Dendritic cell treated with granulocyte-macrophage colony-stimulating factor and Interleukin-4, amounts not matched to agents 40 ng/mL and 50 ng/mL, for 4 days (primary cell): ENCODE results near the gene GPR132.
"Not testable (repeated sequence)": the region's sequence is repeated elsewhere in the genome, so short reads cannot be mapped to it uniquely, and the experiment has no call there.

ENCODE experiments used
- H3K27ac Mint-ChIP-seq: one replicate; pipeline ENCODE4 v1.8.0; 2022; ENCODE audit warnings: mild to moderate bottlenecking, mixed read lengths
- H3K27me3 Mint-ChIP-seq: one replicate; pipeline ENCODE4 v1.8.0; 2022; ENCODE audit warnings: mild to moderate bottlenecking, mixed read lengths
- H3K36me3 Mint-ChIP-seq: one replicate; pipeline ENCODE4 v1.8.0; 2022; ENCODE audit warnings: low read depth, mixed read lengths
- H3K4me1 Mint-ChIP-seq: one replicate; pipeline ENCODE4 v1.8.0; 2022; ENCODE audit warnings: low read depth, mixed read lengths
- H3K4me3 Mint-ChIP-seq: one replicate; pipeline ENCODE4 v1.8.0; 2022; ENCODE audit warnings: mild to moderate bottlenecking, moderate library complexity, mixed read lengths
- H3K9me3 Mint-ChIP-seq: one replicate; pipeline ENCODE4 v1.8.0; 2022; ENCODE audit warnings: mixed read lengths
- intact Hi-C: fragments of 100-400 bp; cut with micrococcal nuclease; formaldehyde crosslinking; loops from one replicate; pipeline ENCODE4 v1.15.0; 2022

The GPR132 gene

DNA sequence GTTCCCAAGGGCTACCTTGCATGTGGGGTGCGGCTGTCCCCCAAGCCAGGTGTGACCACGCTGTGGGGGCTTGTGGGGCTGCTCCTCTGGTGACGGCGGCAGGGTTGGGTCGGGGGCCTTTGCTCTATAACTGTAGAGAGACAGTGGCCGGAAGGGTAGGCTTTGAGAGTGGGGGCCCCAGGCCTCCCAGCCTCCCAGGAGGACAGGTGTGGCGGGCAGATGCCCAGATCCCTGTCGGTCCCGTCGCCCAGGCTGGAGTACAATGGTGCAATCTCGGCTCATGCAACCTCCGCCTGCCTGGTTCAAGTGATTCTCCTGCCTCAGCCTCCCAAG is 2.7 kb upstream of the GPR132 start:
- Mint-ChIP-seq H3K9me3 (no peaks in the 10 kb centered on the region), H3K36me3 (peaks cover 16% of the 10 kb centered on the region)

DNA sequence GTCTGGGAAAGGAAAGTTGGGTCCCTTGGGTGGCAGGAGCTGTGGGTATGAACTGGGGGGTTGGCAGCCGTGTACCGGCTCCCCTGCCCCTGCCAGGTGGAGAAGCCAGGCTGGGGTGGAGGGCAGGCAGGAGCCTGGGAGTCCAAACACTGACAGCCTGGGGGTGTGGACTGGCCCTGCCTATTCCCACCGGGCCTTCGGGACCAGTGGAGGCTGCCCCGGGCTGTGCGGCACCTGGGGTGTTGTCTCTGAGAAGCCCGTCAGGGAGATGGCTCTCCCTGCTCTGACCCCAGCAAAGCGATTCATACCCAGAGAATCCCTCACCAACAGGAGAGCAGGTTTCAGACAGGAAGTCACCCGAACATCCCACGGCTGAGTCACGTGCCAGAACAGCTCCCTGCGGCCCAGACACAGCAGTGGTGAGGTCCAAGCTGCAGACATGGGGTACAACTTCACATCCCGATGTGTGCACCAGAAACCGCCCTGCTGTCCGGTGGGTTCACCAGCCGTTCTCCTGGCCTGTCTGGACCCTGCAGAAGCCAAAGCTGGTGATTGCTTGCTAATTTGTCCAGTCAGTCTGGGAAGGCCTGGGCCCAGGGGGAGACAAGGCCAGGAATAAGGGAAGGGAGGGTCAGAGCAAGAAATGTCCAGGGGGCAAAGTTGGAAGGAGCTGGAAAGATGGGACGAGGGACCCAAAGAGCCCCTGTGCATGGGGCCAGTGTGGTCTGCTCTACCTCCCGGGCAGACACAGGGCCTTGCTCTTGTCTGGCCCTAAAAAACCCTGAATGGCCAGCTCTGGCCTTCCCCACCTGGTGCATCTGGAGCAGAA is 2.1 kb upstream of the GPR132 start:
- no peaks in the 10 kb centered on the region for H3K9me3 Mint-ChIP-seq
- peak overlapping the region; percentile 98 for H3K27ac Mint-ChIP-seq
- H3K4me1 Mint-ChIP-seq, result peaks cover 89% of the 10 kb centered on the region
- no peaks in the 10 kb centered on the region for H3K27me3 Mint-ChIP-seq
- H3K36me3 Mint-ChIP-seq, result peaks cover 22% of the 10 kb centered on the region
- H3K4me3 Mint-ChIP-seq, result peak overlapping the region; percentile 32
- intact Hi-C loops, result no loop called here

More for the DNA sequence above, 2.7 kb upstream of the GPR132 start:
- Mint-ChIP-seq H3K4me1 (peaks cover 89% of the 10 kb centered on the region), H3K4me3 (no peak overlapping the region), H3K27me3 (no peaks in the 10 kb centered on the region), H3K27ac (peak overlapping the region; percentile 98)
- intact Hi-C loops, result no loop called here

DNA sequence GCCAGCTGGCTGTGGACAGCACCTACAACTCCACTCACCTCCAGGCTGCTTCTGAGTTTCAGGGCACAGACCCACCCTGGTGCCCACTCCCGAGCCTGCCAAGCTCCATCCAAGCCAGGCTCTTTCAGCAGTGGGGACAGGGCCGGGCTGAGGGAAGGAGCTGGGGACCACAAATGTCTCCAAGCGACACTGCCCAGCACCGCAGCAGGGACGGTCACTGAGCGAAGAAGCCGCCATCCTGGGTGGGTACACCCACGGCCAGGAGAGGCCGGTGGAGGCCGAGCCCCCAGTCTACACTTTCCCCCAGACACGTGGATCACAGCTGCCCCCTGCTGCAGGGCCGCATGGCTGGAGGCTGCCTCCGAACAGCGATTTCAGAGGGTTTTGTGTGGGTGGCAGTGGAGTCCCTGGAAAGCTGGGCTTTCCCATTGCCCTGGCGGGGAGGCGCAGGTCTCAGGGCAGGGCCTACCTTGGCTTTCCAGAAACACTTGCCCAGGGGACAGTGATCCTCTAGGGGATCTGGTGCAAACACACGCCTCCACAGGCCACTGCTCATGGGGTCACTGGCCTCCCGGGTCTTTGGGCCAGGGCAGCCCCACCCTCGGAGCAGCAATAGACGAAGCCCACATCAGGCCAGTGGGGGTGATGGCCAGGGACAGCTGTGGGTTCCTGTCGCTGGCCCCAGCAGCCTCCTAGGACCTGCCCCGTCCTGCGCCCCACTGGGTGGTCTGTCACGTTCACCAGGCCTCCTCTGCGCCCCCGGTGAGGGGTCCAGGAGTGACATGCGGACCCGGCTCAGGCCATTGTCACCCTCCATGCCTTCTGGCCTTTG is 1.2 kb upstream of the GPR132 start:
- H3K4me1 Mint-ChIP-seq, result peaks cover 89% of the 10 kb centered on the region
- peak overlapping the region; percentile 95 for H3K4me3 Mint-ChIP-seq
- no peaks in the 10 kb centered on the region for H3K9me3 Mint-ChIP-seq
- intact Hi-C loops, result no loop called here
- H3K36me3 Mint-ChIP-seq, result peaks cover 28% of the 10 kb centered on the region
- peak overlapping the region; percentile 98 for H3K27ac Mint-ChIP-seq
- no peaks in the 10 kb centered on the region for H3K27me3 Mint-ChIP-seq

DNA sequence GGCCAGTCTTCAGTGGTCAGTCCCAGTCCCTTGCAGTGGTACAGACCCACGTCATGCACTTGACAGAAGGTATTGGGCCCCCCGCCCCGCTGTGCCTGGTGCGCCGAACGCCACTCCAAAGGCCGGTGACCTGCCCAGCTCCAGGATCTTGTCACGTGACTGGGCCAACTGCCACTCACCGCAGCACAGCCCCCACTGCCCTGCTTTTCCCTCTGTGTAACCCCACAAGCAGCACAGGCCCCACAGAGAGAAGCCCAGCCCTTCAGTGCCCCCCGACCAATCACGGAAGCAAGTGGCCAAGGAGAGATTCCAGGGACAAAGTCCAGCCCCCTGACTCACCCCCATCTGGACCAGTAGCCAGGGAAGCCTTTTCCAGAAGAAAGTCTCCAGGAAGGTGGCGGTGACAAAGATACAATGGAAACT is 498 bp downstream of the GPR132 start:
- Mint-ChIP-seq H3K4me3 (peak overlapping the region; percentile 95), H3K9me3 (no peaks in the 10 kb centered on the region), H3K27ac (peak overlapping the region; percentile 98), H3K27me3 (no peaks in the 10 kb centered on the region), H3K4me1 (peaks cover 92% of the 10 kb centered on the region), H3K36me3 (peaks cover 37% of the 10 kb centered on the region)
- intact Hi-C loops, result no loop called here

DNA sequence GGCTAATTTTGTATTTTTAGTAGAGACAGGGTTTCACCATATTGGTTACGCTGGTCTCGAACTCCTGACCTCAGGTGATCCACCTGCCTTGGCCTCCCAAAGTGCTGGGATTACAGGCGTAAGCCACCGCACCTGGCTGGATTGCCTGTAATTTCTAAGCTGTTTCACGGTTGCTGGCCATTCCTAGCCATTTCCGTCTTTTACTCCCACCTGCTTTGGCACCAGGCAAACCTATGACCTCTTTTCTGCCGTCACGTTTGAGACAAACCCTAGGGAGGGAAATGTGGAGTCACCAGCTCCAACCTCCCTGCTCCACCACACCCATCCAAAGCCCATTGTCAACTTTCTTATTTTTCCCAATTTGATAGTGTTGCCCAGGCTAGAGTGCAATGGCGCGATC is 1.2 kb downstream of the GPR132 start:
- no peaks in the 10 kb centered on the region for H3K27me3 Mint-ChIP-seq
- intact Hi-C loops, result no loop called here
- H3K4me1 Mint-ChIP-seq, result peaks cover 92% of the 10 kb centered on the region
- peak overlapping the region; percentile 95 for H3K4me3 Mint-ChIP-seq
- peak overlapping the region; percentile 98 for H3K27ac Mint-ChIP-seq
- peaks cover 44% of the 10 kb centered on the region for H3K36me3 Mint-ChIP-seq
- no peaks in the 10 kb centered on the region for H3K9me3 Mint-ChIP-seq

DNA sequence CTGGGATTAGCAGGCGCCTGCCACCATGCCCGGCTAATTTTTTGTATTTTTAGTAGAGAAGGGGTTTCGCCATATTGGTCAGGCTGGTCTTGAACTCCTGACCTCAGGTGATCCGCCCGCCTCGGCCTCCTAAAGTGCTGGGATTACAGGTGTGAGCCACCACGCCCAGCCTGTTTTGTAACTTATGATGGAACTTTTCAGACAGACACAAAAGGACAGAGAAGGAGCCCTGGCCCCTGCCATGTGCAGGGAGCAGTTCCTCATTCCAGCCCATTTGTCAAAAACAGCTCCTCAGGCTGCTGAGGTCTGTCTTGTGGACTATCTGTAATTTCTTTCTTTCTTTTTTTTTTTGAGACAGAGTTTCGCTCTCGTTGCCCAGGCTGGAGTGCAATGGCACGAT is 1.7 kb downstream of the GPR132 start:
- peaks cover 92% of the 10 kb centered on the region for H3K4me1 Mint-ChIP-seq
- H3K36me3 Mint-ChIP-seq, result peaks cover 49% of the 10 kb centered on the region
- intact Hi-C loops, H3K9me3 Mint-ChIP-seq, H3K27me3 Mint-ChIP-seq: not testable (repeated sequence)
- peak overlapping the region; percentile 98 for H3K27ac Mint-ChIP-seq
- H3K4me3 Mint-ChIP-seq, result peak overlapping the region; percentile 95

DNA sequence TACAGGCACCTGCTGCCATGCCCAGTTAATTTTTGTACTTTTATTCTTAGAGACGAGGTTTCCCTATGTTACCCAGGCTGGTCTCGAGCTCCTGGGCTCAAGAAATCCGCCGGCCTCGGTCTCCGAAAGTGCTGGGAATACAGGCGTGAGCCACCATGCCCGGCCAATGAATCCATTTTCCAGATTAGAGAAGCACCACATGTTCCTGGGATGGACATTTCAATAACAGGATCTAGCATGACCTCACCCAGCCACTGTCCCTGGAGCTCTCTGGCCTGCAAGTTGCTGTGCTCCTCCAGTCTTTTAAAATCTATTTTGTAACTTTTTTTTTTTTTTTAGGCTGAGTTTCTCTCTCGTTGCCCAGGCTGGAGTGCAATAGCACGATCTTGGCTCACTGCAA is 2.2 kb downstream of the GPR132 start:
- no peaks in the 10 kb centered on the region for H3K9me3 Mint-ChIP-seq
- H3K4me1 Mint-ChIP-seq, result peaks cover 95% of the 10 kb centered on the region
- H3K36me3 Mint-ChIP-seq, result peaks cover 54% of the 10 kb centered on the region
- peak overlapping the region; percentile 95 for H3K4me3 Mint-ChIP-seq
- H3K27me3 Mint-ChIP-seq, result no peaks in the 10 kb centered on the region
- intact Hi-C loops, result no loop called here
- H3K27ac Mint-ChIP-seq, result peak overlapping the region; percentile 98

DNA sequence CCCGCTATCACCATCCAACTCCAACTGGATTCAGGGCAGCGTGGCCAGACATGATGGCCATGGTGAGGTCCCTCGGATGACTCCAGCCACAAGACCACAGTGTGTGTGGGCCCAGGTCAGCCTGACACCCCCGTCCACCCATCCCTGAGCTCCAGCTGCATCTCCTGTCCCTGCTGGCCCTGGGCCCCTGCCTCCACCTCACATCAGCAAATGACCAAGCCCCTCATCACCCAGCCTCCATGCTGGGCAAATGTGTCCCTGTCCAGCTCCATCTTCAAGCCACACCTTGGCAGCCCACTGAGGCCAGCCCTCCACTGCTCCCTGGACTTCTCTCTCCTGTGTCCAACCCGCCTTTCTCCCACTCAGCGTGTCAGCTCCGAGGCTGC is 3.2 kb downstream of the GPR132 start:
- intact Hi-C loops, result no loop called here
- peaks cover 85% of the 10 kb centered on the region for H3K4me1 Mint-ChIP-seq
- no peaks in the 10 kb centered on the region for H3K9me3 Mint-ChIP-seq
- H3K36me3 Mint-ChIP-seq, result peaks cover 64% of the 10 kb centered on the region
- H3K27ac Mint-ChIP-seq, result peak overlapping the region; percentile 98
- no peaks in the 10 kb centered on the region for H3K27me3 Mint-ChIP-seq
- peak overlapping the region; percentile 76 for H3K4me3 Mint-ChIP-seq

DNA sequence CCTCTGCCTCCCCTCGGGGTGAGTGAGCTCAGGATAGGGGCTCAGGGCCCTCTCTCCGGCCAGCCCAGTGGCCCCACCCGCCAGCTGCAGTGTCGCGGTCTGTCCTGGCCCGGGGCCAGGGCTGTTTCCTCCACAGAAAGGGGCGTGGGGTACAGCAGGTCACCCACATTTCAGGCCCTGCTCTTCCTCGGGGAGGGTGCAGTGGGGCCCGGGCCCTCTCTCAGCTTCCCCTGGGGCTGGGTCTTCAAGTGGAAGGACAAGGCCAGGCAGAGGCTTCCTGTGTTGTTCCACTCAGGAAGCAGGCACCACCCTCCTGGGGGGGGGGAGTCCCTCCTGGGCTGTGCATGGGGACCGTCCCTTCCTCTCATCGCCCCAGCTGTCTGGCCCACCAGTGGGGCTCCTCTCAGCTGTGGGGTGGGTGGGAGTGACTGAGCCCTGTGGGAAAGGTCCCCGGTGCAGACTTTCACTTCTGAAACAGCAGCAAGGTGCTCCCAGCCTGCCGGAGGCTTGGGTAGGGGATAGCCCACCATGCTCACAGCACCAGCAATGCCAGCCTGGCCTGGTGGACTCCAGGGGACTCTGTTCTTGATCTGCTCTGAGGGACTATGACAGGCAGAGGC is 3.7 kb downstream of the GPR132 start:
- H3K9me3 Mint-ChIP-seq, result no peaks in the 10 kb centered on the region
- peaks cover 69% of the 10 kb centered on the region for H3K36me3 Mint-ChIP-seq
- H3K4me3 Mint-ChIP-seq, result peak overlapping the region; percentile 76
- intact Hi-C loops, result loop anchor here (2.0 kb wide), 2 partner anchors 13 to 25 kb away; no protein-coding TSS in a partner anchor
- peaks cover 80% of the 10 kb centered on the region for H3K4me1 Mint-ChIP-seq
- no peaks in the 10 kb centered on the region for H3K27me3 Mint-ChIP-seq
- peak overlapping the region; percentile 98 for H3K27ac Mint-ChIP-seq

DNA sequence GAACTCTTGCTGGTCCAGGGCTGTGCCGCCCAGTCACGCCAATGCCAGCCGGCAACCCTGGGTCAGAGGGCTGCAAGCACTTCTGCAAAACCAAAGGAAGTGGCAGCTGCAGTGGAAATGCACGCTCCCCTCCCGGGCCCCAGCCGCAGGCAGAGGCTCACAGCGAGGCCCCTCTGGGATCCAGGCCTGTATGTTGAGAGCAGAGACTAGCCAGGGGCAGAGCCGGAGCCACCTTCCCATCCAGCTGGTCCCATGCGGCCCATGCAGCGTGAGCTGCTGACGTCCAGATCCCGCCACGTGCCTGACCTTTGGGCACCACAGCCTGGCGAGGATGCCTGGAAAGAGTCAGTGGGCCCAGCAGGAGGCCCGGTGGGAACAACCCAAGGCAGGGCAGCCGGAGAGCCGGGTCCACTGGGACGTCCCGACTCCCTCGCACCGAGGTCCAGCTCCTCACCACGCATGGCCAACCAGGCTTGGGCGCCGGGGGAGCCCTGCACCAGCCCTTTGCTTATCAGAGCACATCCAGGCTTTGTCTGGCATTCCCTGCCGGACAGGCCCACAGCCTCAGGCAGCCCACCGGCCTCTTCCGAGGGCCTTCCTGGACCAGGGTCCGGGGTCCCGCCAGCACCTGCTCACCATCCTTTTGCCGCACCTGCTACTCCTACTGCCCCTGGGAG is 4.3 kb downstream of the GPR132 start:
- no peaks in the 10 kb centered on the region for H3K27me3 Mint-ChIP-seq
- intact Hi-C loops, result loop anchor here (2.0 kb wide), 2 partner anchors 14 to 26 kb away; no protein-coding TSS in a partner anchor
- H3K27ac Mint-ChIP-seq, result peak overlapping the region; percentile 98
- H3K36me3 Mint-ChIP-seq, result peaks cover 76% of the 10 kb centered on the region
- H3K4me3 Mint-ChIP-seq, result peak overlapping the region; percentile 76
- no peaks in the 10 kb centered on the region for H3K9me3 Mint-ChIP-seq
- peaks cover 74% of the 10 kb centered on the region for H3K4me1 Mint-ChIP-seq

DNA sequence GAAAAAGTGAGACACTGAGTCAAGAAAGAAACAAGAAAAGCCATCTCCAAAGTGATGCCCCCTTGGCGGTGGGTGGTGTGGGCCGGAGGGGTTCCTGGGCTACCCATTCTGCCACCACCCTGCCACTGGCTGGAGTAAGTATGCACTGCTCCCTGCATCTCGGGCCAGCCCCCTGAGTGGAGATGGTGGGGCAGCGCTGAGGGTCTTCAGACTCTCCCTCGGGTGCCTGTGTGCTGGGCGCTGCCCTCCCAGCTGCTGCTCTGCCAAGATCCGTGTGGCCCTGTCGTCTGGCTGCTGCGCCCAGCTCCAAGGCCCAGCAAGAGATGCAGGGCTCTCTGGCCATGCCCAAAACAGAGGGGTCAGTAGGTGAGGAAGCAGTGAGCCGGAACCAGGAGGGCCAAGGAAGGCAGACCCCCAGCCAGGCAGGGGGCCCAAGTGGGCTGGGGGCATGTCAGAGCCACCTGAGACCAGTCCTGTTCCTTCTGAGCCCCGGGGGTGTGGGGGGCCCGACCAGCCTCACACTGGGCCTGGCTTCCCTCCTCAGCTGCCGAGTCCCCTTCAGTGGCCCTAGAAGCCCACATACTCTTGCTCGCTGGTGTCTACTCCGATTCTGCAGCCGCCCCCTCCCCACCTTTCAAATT is 5.2 kb downstream of the GPR132 start:
- peaks cover 82% of the 10 kb centered on the region for H3K36me3 Mint-ChIP-seq
- intact Hi-C loops, result loop anchor here (2.0 kb wide), 2 partner anchors 15 to 27 kb away; no protein-coding TSS in a partner anchor
- H3K9me3 Mint-ChIP-seq, result no peaks in the 10 kb centered on the region
- H3K27ac Mint-ChIP-seq, result peak overlapping the region; percentile 98
- H3K4me3 Mint-ChIP-seq, result peak overlapping the region; percentile 76
- H3K27me3 Mint-ChIP-seq, result no peaks in the 10 kb centered on the region
- peaks cover 68% of the 10 kb centered on the region for H3K4me1 Mint-ChIP-seq

DNA sequence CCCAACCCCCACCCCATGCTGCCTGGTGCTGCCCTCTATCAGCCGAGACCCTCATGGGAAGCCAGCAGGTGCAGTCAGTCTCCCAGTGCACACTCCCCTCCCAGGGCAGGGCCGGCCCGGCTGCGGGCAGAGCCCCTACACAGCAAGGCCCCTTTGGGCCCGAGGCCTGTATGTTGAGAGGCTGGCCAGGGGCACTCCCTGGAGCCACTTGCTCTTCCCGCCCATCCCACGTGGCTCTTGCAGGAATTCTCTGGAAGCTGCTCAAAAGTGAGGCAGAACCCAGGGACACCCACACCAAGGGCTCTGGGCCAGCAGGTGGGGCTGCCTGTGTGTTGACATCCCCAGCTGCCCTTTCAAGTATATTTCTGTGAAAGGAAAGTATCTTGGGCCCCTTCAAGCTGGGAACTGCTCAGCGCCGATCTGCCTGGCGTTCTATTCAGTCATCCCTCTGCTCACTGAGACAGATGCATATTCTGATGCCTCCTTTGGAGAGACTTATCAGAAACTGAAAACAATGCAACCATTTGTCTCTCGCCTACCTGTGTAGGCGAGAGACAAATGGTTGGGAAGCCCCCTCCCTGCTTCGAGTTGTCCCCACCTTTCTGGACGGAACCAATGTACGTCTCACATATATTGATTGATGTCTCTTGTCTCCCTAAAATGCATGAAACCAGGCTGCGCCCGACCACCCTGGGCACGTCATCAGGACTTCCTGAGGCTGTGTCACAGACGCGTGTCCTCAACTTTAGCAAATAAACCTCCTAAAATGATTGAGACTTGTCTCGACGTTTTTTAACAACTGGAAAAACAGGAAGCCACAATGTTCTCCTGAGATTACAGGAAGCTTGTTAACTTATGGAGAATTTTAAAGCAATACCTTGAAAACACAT is 6.0 kb downstream of the GPR132 start:
- peaks cover 60% of the 10 kb centered on the region for H3K4me1 Mint-ChIP-seq
- peaks cover 82% of the 10 kb centered on the region for H3K36me3 Mint-ChIP-seq
- peak overlapping the region; percentile 98 for H3K27ac Mint-ChIP-seq
- no peaks in the 10 kb centered on the region for H3K27me3 Mint-ChIP-seq
- intact Hi-C loops, result no loop called here
- no peaks in the 10 kb centered on the region for H3K9me3 Mint-ChIP-seq
- peak overlapping the region; percentile 76 for H3K4me3 Mint-ChIP-seq
